Common myeloid progenitor, CD34-positive (primary cell): ENCODE measurements around the gene FNBP1.

ENCODE experiments used
- CTCF ChIA-PET: fragments of 350-600 bp; sonication (Branson Sonifier 250); formaldehyde crosslinking; loops from one replicate; lab custom pipeline; 2021; ENCODE audit warnings: antibody characterized with exemption; lab: Charles Lee
- POLR2A ChIA-PET: fragments of 350-600 bp; sonication (Branson Sonifier 250); formaldehyde crosslinking; loops from one replicate; lab custom pipeline; 2021; ENCODE audit warnings: antibody characterized with exemption; lab: Charles Lee
- DNase-seq, 3 donors: peaks; one replicate each; pipeline versions ENCODE4 v3.0.0 to v3.0.0-alpha.2; 2013
- H3K27ac ChIP-seq, 2 experiments: 1 replicate in 1 of 2; 2 replicates in 1 of 2; pipeline ENCODE4 v1.7.0; 2013; ENCODE audit warnings: inconsistent platforms in 2 of 2, low read length in 2 of 2, mild to moderate bottlenecking in 2 of 2, low read depth in 1 of 2, moderate library complexity in 1 of 2; ENCODE audit not compliant: severe bottlenecking in 2 of 2, insufficient read depth in 1 of 2, poor library complexity in 1 of 2
- H3K27me3 ChIP-seq, 5 experiments: replicated peaks in 2 of 5; 1 replicate in 3 of 5; 2 replicates in 2 of 5; pipeline versions ENCODE4 v1.6.1 to v1.7.0; 2013; ENCODE audit warnings: low read length in 4 of 5, mild to moderate bottlenecking in 2 of 5, moderate library complexity in 2 of 5, inconsistent platforms in 1 of 5; ENCODE audit not compliant: insufficient read depth in 5 of 5, control insufficient read depth in 4 of 5
- H3K36me3 ChIP-seq, 4 experiments: 1 replicate in 2 of 4; 2 replicates in 2 of 4; pipeline versions ENCODE4 v1.6.1 to v1.7.0; 2013; ENCODE audit warnings: low read length in 3 of 4, control low read depth in 1 of 4, mild to moderate bottlenecking in 1 of 4; ENCODE audit not compliant: control insufficient read depth in 4 of 4, insufficient read depth in 4 of 4
- H3K4me1 ChIP-seq, 4 experiments: 1 replicate in 3 of 4; 2 replicates in 1 of 4; pipeline versions ENCODE4 v1.6.1 to v1.7.1; 2013; ENCODE audit warnings: low read length in 3 of 4, mild to moderate bottlenecking in 3 of 4, control low read depth in 1 of 4, inconsistent platforms in 1 of 4, moderate library complexity in 1 of 4; ENCODE audit not compliant: control insufficient read depth in 4 of 4, insufficient read depth in 4 of 4; ENCODE audit errors: control extremely low read depth in 1 of 4
- H3K4me3 ChIP-seq, 7 experiments: 1 replicate in 4 of 7; 2 replicates in 3 of 7; pipeline versions ENCODE4 v1.5.1 to v1.7.0; 2013; ENCODE audit warnings: mild to moderate bottlenecking in 7 of 7, low read length in 6 of 7, moderate library complexity in 6 of 7, inconsistent platforms in 2 of 7, low read depth in 2 of 7, control low read depth in 1 of 7; ENCODE audit not compliant: insufficient read depth in 4 of 7, control insufficient read depth in 1 of 7; ENCODE audit errors: extremely low read depth in 1 of 7
- H3K9me3 ChIP-seq, 5 experiments: 1 replicate in 4 of 5; 2 replicates in 1 of 5; pipeline versions ENCODE4 v1.6.1 to v1.7.1; 2013; ENCODE audit warnings: low read length in 4 of 5, mild to moderate bottlenecking in 2 of 5, inconsistent platforms in 1 of 5, low read depth in 1 of 5, moderate library complexity in 1 of 5; ENCODE audit not compliant: control insufficient read depth in 4 of 5, insufficient read depth in 2 of 5; ENCODE audit errors: control extremely low read depth in 1 of 5
- WGBS: methylation state at CpG from one replicate; pipeline ENCODE4 v1.1.5; 2013; ENCODE audit not compliant: insufficient coverage; 5-methylcytosine and 5-hydroxymethylcytosine counted together

FNBP1 gene

GRCh38 chr9:129853614-129854013 is 189.4 kb downstream of the FNBP1 start:
- H3K27me3 ChIP-seq, result no peaks in the 10 kb centered on the region
- CTCF ChIA-PET, result no interaction called here
- H3K4me3 ChIP-seq, result no peak overlapping the region
- WGBS, result 40% methylated on average over 2 of the region's 3 CpGs
- POLR2A ChIA-PET, result no interaction called here
- peaks cover 27 to 86% (median 70%) of the 10 kb centered on the region in 4 experiments for H3K36me3 ChIP-seq
- no peaks in the 10 kb centered on the region for H3K9me3 ChIP-seq
- H3K4me1 ChIP-seq, result peaks cover 0 to 8% (median 2%) of the 10 kb centered on the region in 4 experiments
- DNase-seq, result no peak
- H3K27ac ChIP-seq, result no peak overlapping the region

- 100% methylated on average over 5 of the region's 5 CpGs for WGBS
- no peak for DNase-seq
- Histone ChIP-seq H3K27ac (no peak overlapping the region), H3K27me3 (no peaks in the 10 kb centered on the region), H3K36me3 (peaks cover 23 to 77% (median 60%) of the 10 kb centered on the region in 4 experiments), H3K9me3 (no peaks in the 10 kb centered on the region), H3K4me1 (peaks cover 0 to 10% (median 2%) of the 10 kb centered on the region in 4 experiments), H3K4me3 (no peak overlapping the region)
- POLR2A ChIA-PET, result no interaction called here
- CTCF ChIA-PET, result interaction anchor here (0.5 to 1.8 kb wide), 2 partner anchors 14 to 849 kb away, joined by 3 to 9 read pairs; no protein-coding TSS in a partner anchor
Observed at GRCh38 chr9:129852579-129852978, 190.4 kb downstream of the FNBP1 start.

- Histone ChIP-seq H3K4me1 (peaks cover 0 to 13% (median 4%) of the 10 kb centered on the region in 4 experiments), H3K9me3 (no peaks in the 10 kb centered on the region), H3K4me3 (no peak overlapping the region), H3K36me3 (peaks cover 21 to 73% (median 54%) of the 10 kb centered on the region in 4 experiments), H3K27me3 (no peaks in the 10 kb centered on the region), H3K27ac (no peak overlapping the region)
- POLR2A ChIA-PET, result no interaction called here
- CTCF ChIA-PET, result interaction anchor here (0.9 to 3.8 kb wide), 4 partner anchors 8 to 27 kb away, joined by 5 to 12 read pairs (median 7); no protein-coding TSS in a partner anchor
- DNase-seq, result no peak
- 81% methylated on average over 5 of the region's 5 CpGs for WGBS
Observed at GRCh38 chr9:129851821-129852220, 191.2 kb downstream of the FNBP1 start.

- Histone ChIP-seq H3K27ac (no peak overlapping the region), H3K36me3 (peaks cover 21 to 64% (median 51%) of the 10 kb centered on the region in 4 experiments), H3K9me3 (no peaks in the 10 kb centered on the region), H3K4me3 (no peak overlapping the region), H3K4me1 (peaks cover 0 to 16% (median 3%) of the 10 kb centered on the region in 4 experiments), H3K27me3 (no peaks in the 10 kb centered on the region)
- WGBS, result 88% methylated on average over 4 of the region's 6 CpGs
- ChIA-PET CTCF (interaction anchor here (0.9 to 3.8 kb wide), 4 partner anchors 9 to 28 kb away, joined by 5 to 12 read pairs (median 7); no protein-coding TSS in a partner anchor), POLR2A (no interaction called here)
- no peak for DNase-seq
Observed at GRCh38 chr9:129850821-129851550, 192.0 kb downstream of the FNBP1 start.

GRCh38 chr9:129849901-129850300 is 193.1 kb downstream of the FNBP1 start:
- Histone ChIP-seq H3K4me3 (no peak overlapping the region), H3K36me3 (peaks cover 18 to 55% (median 44%) of the 10 kb centered on the region in 4 experiments), H3K27ac (no peak overlapping the region), H3K4me1 (peaks cover 4 to 20% (median 9%) of the 10 kb centered on the region in 4 experiments), H3K27me3 (no peaks in the 10 kb centered on the region), H3K9me3 (no peaks in the 10 kb centered on the region)
- POLR2A ChIA-PET, result no interaction called here
- CTCF ChIA-PET, result interaction anchor here (3.8 kb wide), 1 partner anchor 29 kb away, joined by 12 read pairs; no protein-coding TSS in a partner anchor
- no CpG with 5 or more reads among the region's 6 CpGs for WGBS
- no peak for DNase-seq

- Histone ChIP-seq H3K27ac (no peak overlapping the region), H3K9me3 (no peaks in the 10 kb centered on the region), H3K4me1 (peaks cover 4 to 21% (median 10%) of the 10 kb centered on the region in 4 experiments), H3K4me3 (no peak overlapping the region), H3K27me3 (no peaks in the 10 kb centered on the region), H3K36me3 (peaks cover 13 to 45% (median 36%) of the 10 kb centered on the region in 4 experiments)
- POLR2A ChIA-PET, result interaction anchor here (0.8 to 1.0 kb wide), 3 partner anchors 13 to 37 kb away, joined by 3 to 4 read pairs (median 3); partner anchors contain the start of genes C9orf78 and USP20
- DNase-seq, result no peak
- CTCF ChIA-PET, result interaction anchor here (1.0 to 3.8 kb wide), 3 partner anchors 10 to 30 kb away, joined by 3 to 12 read pairs (median 3); no protein-coding TSS in a partner anchor
- WGBS, result 85% methylated on average over 2 of the region's 4 CpGs
Observed at GRCh38 chr9:129848712-129849441, 194.1 kb downstream of the FNBP1 start.
